ENCODE measurements around the gene MRPL38.
A peak's percentile ranks its signal among the peaks of the same experiment; 100 is the strongest.

The MRPL38 gene

GRCh38 chr17:75904749-75905521 lies at the start of gene MRPL38:
TSS of gene MRPL38 (minus strand) at chr17:75904884. CDS start at chr17:75904875, 9 bp downstream.
- H3K4me3 ChIP-seq: peak within 1 kb of the TSS; percentile 86
- H3K9ac ChIP-seq (ENCODE audit: insufficient read length): peak within 1 kb of the TSS; percentile 88
- peaks cover 17% of the 10 kb centered on the region; the same call in 1 of the 2 replicates for H3K36me3 ChIP-seq (ENCODE audit: insufficient read depth, low read length)
- H3K9me3 ChIP-seq (ENCODE audit: low read depth, low read length): no peaks in the 10 kb centered on the region
- TF ChIP-seq POLR2AphosphoS5 (IDR thresholded peaks at IDR 0.05; ENCODE audit: borderline replicate concordance, low read depth, low read length) (peak; percentile 65), EZH2 (IDR thresholded peaks at IDR 0.05) (no peak)
- H3K27ac ChIP-seq: peak within 1 kb of the TSS; percentile 78
- peak; percentile 20 for DNase-seq (ENCODE audit: low read depth, low spot score)

- peaks cover 65% of the 10 kb centered on the region for H3K36me3 ChIP-seq (ENCODE audit: insufficient read depth, low read length)
These were observed 46.3 kb upstream of the MRPL38 start for GRCh38 chr17:75950855-75951554.

GRCh38 chr17:75950421-75950820 lies 45.7 kb upstream of the MRPL38 start:
- Histone ChIP-seq H3K9ac (ENCODE audit: insufficient read length) (no peak overlapping the region), H3K36me3 (ENCODE audit: insufficient read depth, low read length) (peaks cover 66% of the 10 kb centered on the region)

More at GRCh38 chr17:75950855-75951554, 46.3 kb upstream of the MRPL38 start:
- H3K4me3 ChIP-seq: no peak overlapping the region
- no peak for DNase-seq (ENCODE audit: low read depth, low spot score)
- no peaks in the 10 kb centered on the region for H3K9me3 ChIP-seq (ENCODE audit: low read depth, low read length)
- no peak overlapping the region for H3K9ac ChIP-seq (ENCODE audit: insufficient read length)
- H3K27ac ChIP-seq: peak overlapping the region; percentile 52; the same call in 1 of the 2 replicates
- no peak for TF ChIP-seq POLR2AphosphoS5 (IDR thresholded peaks at IDR 0.05; ENCODE audit: borderline replicate concordance, low read depth, low read length)
- no peak for TF ChIP-seq EZH2 (IDR thresholded peaks at IDR 0.05)

GRCh38 chr17:75945211-75945610 lies 40.5 kb upstream of the MRPL38 start:
- TF ChIP-seq FOXP2 (optimal IDR thresholded peaks at IDR 0.05; ENCODE audit: control extremely low read depth, extremely low read length, insufficient read depth) (no peak), EZH2 (IDR thresholded peaks at IDR 0.05) (no peak), POLR2AphosphoS5 (IDR thresholded peaks at IDR 0.05; ENCODE audit: borderline replicate concordance, low read depth, low read length) (no peak)
- H3K9ac ChIP-seq (ENCODE audit: insufficient read length): no peak overlapping the region
- H3K27ac ChIP-seq: no peak overlapping the region
- peaks cover 33% of the 10 kb centered on the region for H3K36me3 ChIP-seq (ENCODE audit: insufficient read depth, low read length)
- no peak overlapping the region for H3K4me3 ChIP-seq
- H3K9me3 ChIP-seq (ENCODE audit: low read depth, low read length): no peaks in the 10 kb centered on the region
- DNase-seq (ENCODE audit: low read depth, low spot score): no peak

More at GRCh38 chr17:75950421-75950820, 45.7 kb upstream of the MRPL38 start:
- no peaks in the 10 kb centered on the region for H3K9me3 ChIP-seq (ENCODE audit: low read depth, low read length)
- TF ChIP-seq FOXP2 (optimal IDR thresholded peaks at IDR 0.05; ENCODE audit: control extremely low read depth, extremely low read length, insufficient read depth) (no peak), EZH2 (IDR thresholded peaks at IDR 0.05) (no peak), POLR2AphosphoS5 (IDR thresholded peaks at IDR 0.05; ENCODE audit: borderline replicate concordance, low read depth, low read length) (no peak)
- no peak overlapping the region for H3K4me3 ChIP-seq
- H3K27ac ChIP-seq: no peak overlapping the region
- no peak for DNase-seq (ENCODE audit: low read depth, low spot score)

- no peaks in the 10 kb centered on the region for H3K9me3 ChIP-seq (ENCODE audit: low read depth, low read length)
- no peak for DNase-seq (ENCODE audit: low read depth, low spot score)
- no peak overlapping the region for H3K4me3 ChIP-seq
- peaks cover 21% of the 10 kb centered on the region for H3K36me3 ChIP-seq (ENCODE audit: insufficient read depth, low read length)
- no peak overlapping the region for H3K9ac ChIP-seq (ENCODE audit: insufficient read length)
- H3K27ac ChIP-seq: no peak overlapping the region
- TF ChIP-seq POLR2AphosphoS5 (IDR thresholded peaks at IDR 0.05; ENCODE audit: borderline replicate concordance, low read depth, low read length): no peak
These were observed 38.8 kb upstream of the MRPL38 start for GRCh38 chr17:75943491-75943890.

GRCh38 chr17:75942473-75942872 lies 37.8 kb upstream of the MRPL38 start:
- Histone ChIP-seq H3K9ac (ENCODE audit: insufficient read length) (no peak overlapping the region), H3K27ac (no peak overlapping the region), H3K4me3 (no peak overlapping the region), H3K9me3 (ENCODE audit: low read depth, low read length) (no peaks in the 10 kb centered on the region), H3K36me3 (ENCODE audit: insufficient read depth, low read length) (peaks cover 13% of the 10 kb centered on the region)
- no peak for TF ChIP-seq POLR2AphosphoS5 (IDR thresholded peaks at IDR 0.05; ENCODE audit: borderline replicate concordance, low read depth, low read length)
- no peak for TF ChIP-seq EZH2 (IDR thresholded peaks at IDR 0.05)
- TF ChIP-seq FOXP2 (optimal IDR thresholded peaks at IDR 0.05; ENCODE audit: control extremely low read depth, extremely low read length, insufficient read depth): no peak
- no peak for DNase-seq (ENCODE audit: low read depth, low spot score)

GRCh38 chr17:75941442-75941819 lies 36.7 kb upstream of the MRPL38 start:
- Histone ChIP-seq H3K27ac (0 out of 2 replicates have a peak overlapping the region, but pooled peaks have one; percentile 16), H3K9me3 (ENCODE audit: low read depth, low read length) (no peaks in the 10 kb centered on the region), H3K4me3 (peak overlapping the region; percentile 94), H3K9ac (ENCODE audit: insufficient read length) (peak overlapping the region; percentile 54), H3K36me3 (ENCODE audit: insufficient read depth, low read length) (peaks cover 9% of the 10 kb centered on the region)
- no peak for DNase-seq (ENCODE audit: low read depth, low spot score)
- TF ChIP-seq EZH2 (IDR thresholded peaks at IDR 0.05): no peak
- no peak for TF ChIP-seq POLR2AphosphoS5 (IDR thresholded peaks at IDR 0.05; ENCODE audit: borderline replicate concordance, low read depth, low read length)
- no peak for TF ChIP-seq FOXP2 (optimal IDR thresholded peaks at IDR 0.05; ENCODE audit: control extremely low read depth, extremely low read length, insufficient read depth)

- DNase-seq (ENCODE audit: low read depth, low spot score): peak; percentile 34
- TF ChIP-seq POLR2AphosphoS5 (IDR thresholded peaks at IDR 0.05; ENCODE audit: borderline replicate concordance, low read depth, low read length): peak; percentile 96
- TF ChIP-seq EZH2 (IDR thresholded peaks at IDR 0.05): no peak
- Histone ChIP-seq H3K27ac (peak within 1 kb of the TSS; percentile 39; the same call in 1 of the 2 replicates), H3K4me3 (peak within 1 kb of the TSS; percentile 94), H3K9ac (ENCODE audit: insufficient read length) (peak within 1 kb of the TSS; percentile 94), H3K9me3 (ENCODE audit: low read depth, low read length) (no peaks in the 10 kb centered on the region), H3K36me3 (ENCODE audit: insufficient read depth, low read length) (peaks cover 4% of the 10 kb centered on the region)
These were observed 36.2 kb upstream of the MRPL38 start, which contains the start of gene FBF1 for GRCh38 chr17:75940727-75941441. TSS of gene FBF1 (minus strand) at chr17:75941042. CDS start at chr17:75938149, 2,893 bp downstream.
